Pericardium fibroblast (primary cell): ENCODE measurements around the gene HNRNPD. TPM values are rescaled to one million over a fixed set of nuclear protein-coding genes. Genes with fewer than 3 reads are reported as not detected.

Experiments used
- total RNA-seq: library from RNA; depleted of rRNA; stranded (reverse); fragments of >200 nt; gene quantifications from 2 replicates; pipeline ENCODE4 v1.2.3, GENCODE V29; 2015

The HNRNPD gene, protein sequence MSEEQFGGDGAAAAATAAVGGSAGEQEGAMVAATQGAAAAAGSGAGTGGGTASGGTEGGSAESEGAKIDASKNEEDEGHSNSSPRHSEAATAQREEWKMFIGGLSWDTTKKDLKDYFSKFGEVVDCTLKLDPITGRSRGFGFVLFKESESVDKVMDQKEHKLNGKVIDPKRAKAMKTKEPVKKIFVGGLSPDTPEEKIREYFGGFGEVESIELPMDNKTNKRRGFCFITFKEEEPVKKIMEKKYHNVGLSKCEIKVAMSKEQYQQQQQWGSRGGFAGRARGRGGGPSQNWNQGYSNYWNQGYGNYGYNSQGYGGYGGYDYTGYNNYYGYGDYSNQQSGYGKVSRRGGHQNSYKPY
- total RNA-seq = 20.2 and 28.7 TPM in 2 replicates

DNA sequence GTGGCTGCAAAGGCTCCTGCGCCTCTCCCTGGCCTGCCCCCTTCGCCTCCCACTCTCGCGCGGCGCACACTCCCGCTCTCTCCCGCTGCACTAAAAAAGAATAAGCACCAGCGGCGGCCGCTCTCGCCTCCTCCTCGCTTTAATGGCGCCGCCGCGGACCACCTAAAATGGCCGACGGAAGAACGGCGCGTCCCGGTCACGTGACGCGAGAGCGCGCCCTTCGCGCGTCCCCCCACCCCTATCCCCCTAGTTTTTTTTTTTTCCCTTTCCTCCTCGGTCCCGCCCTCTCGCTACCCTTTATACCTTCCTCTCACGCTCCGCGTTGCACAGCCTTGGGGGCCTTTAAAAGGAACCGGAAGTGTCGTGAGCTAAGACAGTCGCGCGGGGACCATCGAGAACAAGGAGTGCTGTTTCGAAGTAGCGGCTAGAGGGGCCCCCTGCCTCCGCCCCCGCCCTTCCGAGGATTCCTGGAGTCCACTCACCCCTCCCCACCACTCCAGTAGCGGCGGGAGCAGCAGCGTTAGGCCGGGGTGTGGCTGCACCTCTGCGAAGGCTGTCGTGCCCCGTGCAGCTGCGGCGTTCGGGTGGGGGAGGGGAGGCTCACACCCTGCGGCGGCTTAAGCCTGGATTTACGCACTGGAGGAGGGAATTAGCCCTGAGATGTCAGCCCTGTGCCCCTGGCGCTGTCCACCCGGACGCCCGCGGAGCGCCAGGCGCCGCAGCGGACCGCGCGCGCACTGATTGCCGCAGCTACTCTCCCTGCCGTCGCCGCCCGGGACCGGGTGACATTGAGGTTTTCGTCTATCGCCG, at the start of gene HNRNPD:
TSS of gene HNRNPD (minus strand) at position 176 of the 810 bp plus-strand sequence. CDS start 313 bp downstream, outside the sequence.

Other genes starting within 250 kb of the HNRNPD start
- 116 and 123 TPM in 2 replicates for gene HNRNPDL, start 56.5 kb upstream of the HNRNPD start, total RNA-seq
- 21.8 and 23.5 TPM in 2 replicates for gene ENOPH1, start 56.6 kb upstream of the HNRNPD start, total RNA-seq
- 0.09 and 0.23 TPM in 2 replicates for gene TMEM150C, start 188.0 kb upstream of the HNRNPD start, total RNA-seq